ENCODE measurements around the gene ZBTB12.

DNA sequence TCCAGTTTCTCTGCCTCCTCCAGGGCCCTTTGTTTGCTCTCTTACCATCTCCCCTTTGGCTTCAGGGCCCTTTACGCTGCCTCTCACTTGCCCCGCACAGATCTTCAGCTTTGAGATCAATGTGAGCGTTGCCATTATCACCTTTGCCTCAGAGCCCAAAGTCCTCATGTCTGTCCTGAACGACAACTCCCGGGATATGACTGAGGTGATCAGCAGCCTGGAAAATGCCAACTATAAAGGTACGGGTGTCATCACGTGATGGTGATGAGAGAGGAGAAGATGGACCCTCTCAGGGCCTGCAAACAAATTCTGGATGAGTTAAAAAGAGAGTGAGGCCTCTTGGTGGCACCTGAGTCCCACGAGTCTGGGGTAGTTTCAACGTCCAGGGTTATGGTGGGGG is 33.9 kb upstream of the ZBTB12 start:
- TF ChIP-seq POLR2A (IDR thresholded peaks at IDR 0.05; ENCODE audit: low read length), result no peak
- TF ChIP-seq GATA1 (IDR thresholded peaks at IDR 0.05; ENCODE audit: low read depth, low read length), result no peak
